WTC11 (cell line): ENCODE results near the gene SNX2. TPM values are rescaled to one million over a fixed set of nuclear protein-coding genes. Genes with fewer than 3 reads are reported as not detected.

ENCODE experiments used
- ATAC-seq: fragments of 200-7000 bp; cut with Tn5 transposase; 2 replicates; pipeline ENCODE4 v1.10.0; 2021; ENCODE audit warnings: mild to moderate bottlenecking, moderate library complexity
- CTCF ChIA-PET: fragments of 300-600 bp; sonication (Branson Sonifier 250); formaldehyde crosslinking; loops from one replicate; lab custom pipeline; 2021; ENCODE audit warnings: antibody characterized with exemption; lab: Charles Lee
- POLR2A ChIA-PET: fragments of 350-600 bp; sonication (Branson Sonifier 250); formaldehyde crosslinking; loops from one replicate; lab custom pipeline; 2021; ENCODE audit warnings: antibody characterized with exemption; lab: Charles Lee
- DNase-seq: peaks from one replicate; pipeline ENCODE4 v3.0.0; 2021; ENCODE audit warnings: low spot score
- H3K27ac Mint-ChIP-seq: 2 replicates; pipeline ENCODE4 v1.8.0; 2021; ENCODE audit warnings: mixed read lengths
- H3K27me3 Mint-ChIP-seq: 2 replicates; pipeline ENCODE4 v1.8.0; 2021; ENCODE audit warnings: low read depth, mild to moderate bottlenecking, moderate library complexity, mixed read lengths
- H3K36me3 Mint-ChIP-seq: 2 replicates; pipeline ENCODE4 v1.8.0; 2021; ENCODE audit warnings: mixed read lengths
- H3K4me1 Mint-ChIP-seq: 2 replicates; pipeline ENCODE4 v1.8.0; 2022; ENCODE audit warnings: mixed read lengths
- H3K4me3 Mint-ChIP-seq: 2 replicates; pipeline ENCODE4 v1.8.0; 2021; ENCODE audit warnings: mild to moderate bottlenecking, moderate library complexity, mixed read lengths
- H3K9me3 Mint-ChIP-seq: 2 replicates; pipeline ENCODE4 v1.8.0; 2021; ENCODE audit warnings: mixed read lengths
- ATF1 ChIP-seq: sonication (generic); formaldehyde crosslinking; IDR thresholded peaks from 2 replicates; pipeline ENCODE4 v1.8.1; 2023; ENCODE audit warnings: mild to moderate bottlenecking, moderate library complexity, missing genetic modification reagents
- CREM ChIP-seq: sonication (generic); formaldehyde crosslinking; IDR thresholded peaks from 2 replicates; pipeline ENCODE4 v1.8.1; 2022; ENCODE audit warnings: mild to moderate bottlenecking, missing genetic modification reagents, moderate library complexity
- EMX1 ChIP-seq: fragments of 250-450 bp; sonication (Bioruptor Pico); IDR thresholded peaks from 2 replicates; pipeline ENCODE4 v1.8.0; 2021; ENCODE audit warnings: mild to moderate bottlenecking
- ESRRA ChIP-seq: sonication (generic); formaldehyde crosslinking; IDR thresholded peaks from 2 replicates; pipeline ENCODE4 v1.8.1; 2022; ENCODE audit warnings: mild to moderate bottlenecking, missing genetic modification reagents, borderline replicate concordance
- NFATC4 ChIP-seq: fragments of 250-450 bp; sonication (Bioruptor Pico); IDR thresholded peaks from 2 replicates; pipeline ENCODE4 v1.9.0; 2021; ENCODE audit warnings: mild to moderate bottlenecking
- PRRX2 ChIP-seq: fragments of 250-450 bp; sonication (Bioruptor Pico); IDR thresholded peaks from 2 replicates; pipeline ENCODE4 v1.8.0; 2021; ENCODE audit warnings: mild to moderate bottlenecking
- TCF7 ChIP-seq: sonication (generic); formaldehyde crosslinking; IDR thresholded peaks from 2 replicates; pipeline ENCODE4 v1.8.0; 2022; ENCODE audit warnings: mild to moderate bottlenecking, low read depth, missing genetic modification reagents, moderate library complexity
- TEAD4 ChIP-seq: sonication (generic); formaldehyde crosslinking; IDR thresholded peaks from 2 replicates; pipeline ENCODE4 v1.8.0; 2022; ENCODE audit warnings: mild to moderate bottlenecking, missing genetic modification reagents
- TP53 ChIP-seq: sonication (generic); formaldehyde crosslinking; IDR thresholded peaks from 2 replicates; pipeline ENCODE4 v1.8.1; 2023; ENCODE audit warnings: mild to moderate bottlenecking, missing genetic modification reagents
- ZNF121 ChIP-seq: sonication (generic); formaldehyde crosslinking; IDR thresholded peaks from 2 replicates; pipeline ENCODE4 v1.8.0; 2023; ENCODE audit warnings: missing genetic modification reagents
- ZNF138 ChIP-seq: sonication (generic); formaldehyde crosslinking; conservative IDR thresholded peaks from 2 replicates; pipeline ENCODE4 v1.8.1; 2022; ENCODE audit warnings: mild to moderate bottlenecking, moderate library complexity, missing genetic modification reagents
- ZNF416 ChIP-seq: fragments of 250-450 bp; sonication (Bioruptor Pico); IDR thresholded peaks from 2 replicates; pipeline ENCODE4 v1.9.0; 2021; ENCODE audit warnings: mild to moderate bottlenecking, inconsistent platforms
- ZNF423 ChIP-seq: fragments of 250-450 bp; sonication (Bioruptor Pico); IDR thresholded peaks from 2 replicates; pipeline ENCODE4 v2.1.2; 2022; ENCODE audit warnings: mild to moderate bottlenecking, moderate library complexity
- ZNF671 ChIP-seq: fragments of 250-450 bp; sonication (Bioruptor Pico); IDR thresholded peaks from 2 replicates; pipeline ENCODE4 v1.8.0; 2021; ENCODE audit warnings: mild to moderate bottlenecking
- total RNA-seq: library from RNA; stranded (reverse); gene quantifications from 3 replicates; pipeline ENCODE4 v1.2.3, GENCODE V29; 2021
- TF ChIP-seq, protein P1 (sequence below): sonication (generic); formaldehyde crosslinking; IDR thresholded peaks from 2 replicates; pipeline ENCODE4 v1.8.1; 2023; ENCODE audit warnings: mild to moderate bottlenecking, missing genetic modification reagents
- TF ChIP-seq, protein P2 (sequence below): sonication (generic); formaldehyde crosslinking; IDR thresholded peaks from 2 replicates; pipeline ENCODE4 v1.8.1; 2023; ENCODE audit warnings: mild to moderate bottlenecking, missing genetic modification reagents, moderate library complexity
- TF ChIP-seq, protein P3 (sequence below): sonication (generic); formaldehyde crosslinking; IDR thresholded peaks from 2 replicates; pipeline ENCODE4 v1.8.0; 2022; ENCODE audit warnings: missing genetic modification reagents
- TF ChIP-seq, protein P4 (sequence below): sonication (generic); formaldehyde crosslinking; IDR thresholded peaks from 2 replicates; pipeline ENCODE4 v1.8.1; 2023; ENCODE audit warnings: mild to moderate bottlenecking, missing genetic modification reagents, borderline replicate concordance
- TF ChIP-seq, protein P5 (sequence below): sonication (generic); formaldehyde crosslinking; IDR thresholded peaks from 2 replicates; pipeline ENCODE4 v1.8.1; 2022; ENCODE audit warnings: mild to moderate bottlenecking, moderate library complexity, missing genetic modification reagents
- TF ChIP-seq, protein P6 (sequence below): sonication (generic); formaldehyde crosslinking; IDR thresholded peaks from 2 replicates; pipeline ENCODE4 v1.8.0; 2023; ENCODE audit warnings: missing genetic modification reagents

SNX2 gene
- total RNA-seq, 1 experiment from 2014 or later = 63.7 TPM

DNA sequence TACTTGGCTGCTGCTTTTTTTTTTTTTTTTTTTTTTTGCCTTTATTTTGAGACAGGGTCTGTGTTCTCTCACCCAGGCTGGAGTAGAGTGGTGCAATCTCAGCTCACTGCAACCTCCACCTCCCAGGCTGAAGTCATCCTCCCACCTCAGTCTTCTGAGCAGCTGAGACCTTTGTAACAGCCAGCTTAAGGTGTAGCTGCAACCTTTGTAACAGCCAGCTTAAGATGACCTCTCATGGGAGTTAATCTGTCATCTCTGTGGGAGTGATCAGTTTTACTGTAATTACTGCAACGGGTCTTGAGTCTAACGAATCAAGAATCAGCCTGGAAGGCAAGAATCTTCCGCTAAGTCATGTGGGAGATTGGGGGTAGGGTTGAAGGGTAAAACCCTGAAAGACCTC, 31.6 kb upstream of the SNX2 start (continued):
- TF ChIP-seq, protein P1, sequence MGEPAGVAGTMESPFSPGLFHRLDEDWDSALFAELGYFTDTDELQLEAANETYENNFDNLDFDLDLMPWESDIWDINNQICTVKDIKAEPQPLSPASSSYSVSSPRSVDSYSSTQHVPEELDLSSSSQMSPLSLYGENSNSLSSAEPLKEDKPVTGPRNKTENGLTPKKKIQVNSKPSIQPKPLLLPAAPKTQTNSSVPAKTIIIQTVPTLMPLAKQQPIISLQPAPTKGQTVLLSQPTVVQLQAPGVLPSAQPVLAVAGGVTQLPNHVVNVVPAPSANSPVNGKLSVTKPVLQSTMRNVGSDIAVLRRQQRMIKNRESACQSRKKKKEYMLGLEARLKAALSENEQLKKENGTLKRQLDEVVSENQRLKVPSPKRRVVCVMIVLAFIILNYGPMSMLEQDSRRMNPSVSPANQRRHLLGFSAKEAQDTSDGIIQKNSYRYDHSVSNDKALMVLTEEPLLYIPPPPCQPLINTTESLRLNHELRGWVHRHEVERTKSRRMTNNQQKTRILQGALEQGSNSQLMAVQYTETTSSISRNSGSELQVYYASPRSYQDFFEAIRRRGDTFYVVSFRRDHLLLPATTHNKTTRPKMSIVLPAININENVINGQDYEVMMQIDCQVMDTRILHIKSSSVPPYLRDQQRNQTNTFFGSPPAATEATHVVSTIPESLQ (CRISPR knock-in tag) = no peak
- TF ChIP-seq PRRX2 (CRISPR knock-in tag) = no peak
- no peak for TF ChIP-seq ZNF416 (CRISPR knock-in tag)
- TF ChIP-seq, protein P2, sequence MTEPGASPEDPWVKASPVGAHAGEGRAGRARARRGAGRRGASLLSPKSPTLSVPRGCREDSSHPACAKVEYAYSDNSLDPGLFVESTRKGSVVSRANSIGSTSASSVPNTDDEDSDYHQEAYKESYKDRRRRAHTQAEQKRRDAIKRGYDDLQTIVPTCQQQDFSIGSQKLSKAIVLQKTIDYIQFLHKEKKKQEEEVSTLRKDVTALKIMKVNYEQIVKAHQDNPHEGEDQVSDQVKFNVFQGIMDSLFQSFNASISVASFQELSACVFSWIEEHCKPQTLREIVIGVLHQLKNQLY = no peak

DNA sequence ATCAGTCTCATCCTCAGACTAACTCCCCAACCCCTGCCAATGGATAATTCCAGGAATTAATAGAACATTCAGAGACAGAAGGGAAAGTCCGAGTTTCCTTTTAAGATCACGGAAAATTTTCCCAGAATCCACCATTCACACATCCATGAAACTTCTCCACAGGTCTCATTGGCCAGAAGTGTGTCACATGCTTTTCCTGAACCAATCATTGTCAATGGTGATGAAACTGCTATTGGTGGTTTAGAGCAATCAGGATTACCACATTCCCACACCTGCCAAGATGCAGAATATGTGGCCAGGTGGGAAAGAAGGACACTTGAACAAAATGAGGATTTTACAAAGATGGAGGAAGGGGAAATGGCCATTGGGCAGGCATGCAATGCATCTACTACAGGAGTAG, 29.3 kb upstream of the SNX2 start:
- Mint-ChIP-seq H3K4me3 (no peak overlapping the region), H3K27ac (no peak overlapping the region), H3K27me3 (no peaks in the 10 kb centered on the region), H3K36me3 (no peaks in the 10 kb centered on the region), H3K4me1 (no peaks in the 10 kb centered on the region), H3K9me3 (no peaks in the 10 kb centered on the region)
- DNase-seq (no peak), ATAC-seq (no peak)
- ChIA-PET POLR2A (no interaction called here), CTCF (no interaction called here)
- TF ChIP-seq EMX1 (CRISPR knock-in tag) (no peak), TP53 (CRISPR knock-in tag) (no peak)
- TF ChIP-seq, protein P3, sequence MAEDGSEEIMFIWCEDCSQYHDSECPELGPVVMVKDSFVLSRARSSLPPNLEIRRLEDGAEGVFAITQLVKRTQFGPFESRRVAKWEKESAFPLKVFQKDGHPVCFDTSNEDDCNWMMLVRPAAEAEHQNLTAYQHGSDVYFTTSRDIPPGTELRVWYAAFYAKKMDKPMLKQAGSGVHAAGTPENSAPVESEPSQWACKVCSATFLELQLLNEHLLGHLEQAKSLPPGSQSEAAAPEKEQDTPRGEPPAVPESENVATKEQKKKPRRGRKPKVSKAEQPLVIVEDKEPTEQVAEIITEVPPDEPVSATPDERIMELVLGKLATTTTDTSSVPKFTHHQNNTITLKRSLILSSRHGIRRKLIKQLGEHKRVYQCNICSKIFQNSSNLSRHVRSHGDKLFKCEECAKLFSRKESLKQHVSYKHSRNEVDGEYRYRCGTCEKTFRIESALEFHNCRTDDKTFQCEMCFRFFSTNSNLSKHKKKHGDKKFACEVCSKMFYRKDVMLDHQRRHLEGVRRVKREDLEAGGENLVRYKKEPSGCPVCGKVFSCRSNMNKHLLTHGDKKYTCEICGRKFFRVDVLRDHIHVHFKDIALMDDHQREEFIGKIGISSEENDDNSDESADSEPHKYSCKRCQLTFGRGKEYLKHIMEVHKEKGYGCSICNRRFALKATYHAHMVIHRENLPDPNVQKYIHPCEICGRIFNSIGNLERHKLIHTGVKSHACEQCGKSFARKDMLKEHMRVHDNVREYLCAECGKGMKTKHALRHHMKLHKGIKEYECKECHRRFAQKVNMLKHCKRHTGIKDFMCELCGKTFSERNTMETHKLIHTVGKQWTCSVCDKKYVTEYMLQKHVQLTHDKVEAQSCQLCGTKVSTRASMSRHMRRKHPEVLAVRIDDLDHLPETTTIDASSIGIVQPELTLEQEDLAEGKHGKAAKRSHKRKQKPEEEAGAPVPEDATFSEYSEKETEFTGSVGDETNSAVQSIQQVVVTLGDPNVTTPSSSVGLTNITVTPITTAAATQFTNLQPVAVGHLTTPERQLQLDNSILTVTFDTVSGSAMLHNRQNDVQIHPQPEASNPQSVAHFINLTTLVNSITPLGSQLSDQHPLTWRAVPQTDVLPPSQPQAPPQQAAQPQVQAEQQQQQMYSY (CRISPR knock-in tag) = no peak

DNA sequence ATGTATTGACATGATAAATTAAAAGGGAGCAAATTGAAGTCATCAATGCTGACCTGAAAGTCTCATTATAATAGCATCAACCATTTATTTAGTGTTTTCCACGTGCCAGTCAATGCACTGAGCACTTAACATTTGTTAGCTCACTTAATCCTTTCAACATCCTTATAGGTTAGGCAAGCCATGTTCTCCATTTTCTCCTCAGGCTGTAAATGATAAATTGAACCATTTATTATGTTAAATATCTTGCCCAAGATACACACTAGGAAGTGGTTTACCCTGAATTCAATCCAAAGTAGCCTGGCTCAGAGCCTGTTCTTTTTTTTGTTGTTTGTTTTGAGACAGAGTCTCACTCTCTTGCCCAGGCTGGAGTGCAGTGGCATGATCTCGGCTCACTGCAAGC, 25.0 kb upstream of the SNX2 start:
- no peak overlapping the region for H3K27ac Mint-ChIP-seq
- ChIA-PET CTCF (no interaction called here), POLR2A (no interaction called here)
- H3K27me3 Mint-ChIP-seq = no peaks in the 10 kb centered on the region
- H3K9me3 Mint-ChIP-seq = no peaks in the 10 kb centered on the region
- no peak for ATAC-seq
- peaks cover 9% of the 10 kb centered on the region for H3K4me1 Mint-ChIP-seq
- no peak overlapping the region for H3K4me3 Mint-ChIP-seq
- H3K36me3 Mint-ChIP-seq = no peaks in the 10 kb centered on the region
- DNase-seq = no peak
- TF ChIP-seq, protein P4, sequence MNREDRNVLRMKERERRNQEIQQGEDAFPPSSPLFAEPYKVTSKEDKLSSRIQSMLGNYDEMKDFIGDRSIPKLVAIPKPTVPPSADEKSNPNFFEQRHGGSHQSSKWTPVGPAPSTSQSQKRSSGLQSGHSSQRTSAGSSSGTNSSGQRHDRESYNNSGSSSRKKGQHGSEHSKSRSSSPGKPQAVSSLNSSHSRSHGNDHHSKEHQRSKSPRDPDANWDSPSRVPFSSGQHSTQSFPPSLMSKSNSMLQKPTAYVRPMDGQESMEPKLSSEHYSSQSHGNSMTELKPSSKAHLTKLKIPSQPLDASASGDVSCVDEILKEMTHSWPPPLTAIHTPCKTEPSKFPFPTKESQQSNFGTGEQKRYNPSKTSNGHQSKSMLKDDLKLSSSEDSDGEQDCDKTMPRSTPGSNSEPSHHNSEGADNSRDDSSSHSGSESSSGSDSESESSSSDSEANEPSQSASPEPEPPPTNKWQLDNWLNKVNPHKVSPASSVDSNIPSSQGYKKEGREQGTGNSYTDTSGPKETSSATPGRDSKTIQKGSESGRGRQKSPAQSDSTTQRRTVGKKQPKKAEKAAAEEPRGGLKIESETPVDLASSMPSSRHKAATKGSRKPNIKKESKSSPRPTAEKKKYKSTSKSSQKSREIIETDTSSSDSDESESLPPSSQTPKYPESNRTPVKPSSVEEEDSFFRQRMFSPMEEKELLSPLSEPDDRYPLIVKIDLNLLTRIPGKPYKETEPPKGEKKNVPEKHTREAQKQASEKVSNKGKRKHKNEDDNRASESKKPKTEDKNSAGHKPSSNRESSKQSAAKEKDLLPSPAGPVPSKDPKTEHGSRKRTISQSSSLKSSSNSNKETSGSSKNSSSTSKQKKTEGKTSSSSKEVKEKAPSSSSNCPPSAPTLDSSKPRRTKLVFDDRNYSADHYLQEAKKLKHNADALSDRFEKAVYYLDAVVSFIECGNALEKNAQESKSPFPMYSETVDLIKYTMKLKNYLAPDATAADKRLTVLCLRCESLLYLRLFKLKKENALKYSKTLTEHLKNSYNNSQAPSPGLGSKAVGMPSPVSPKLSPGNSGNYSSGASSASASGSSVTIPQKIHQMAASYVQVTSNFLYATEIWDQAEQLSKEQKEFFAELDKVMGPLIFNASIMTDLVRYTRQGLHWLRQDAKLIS = no peak
- TF ChIP-seq TP53 (CRISPR knock-in tag) (no peak), ZNF671 (CRISPR knock-in tag) (no peak), TEAD4 (no peak), CREM (CRISPR knock-in tag) (no peak), ESRRA (CRISPR knock-in tag) (no peak), ATF1 (no peak), NFATC4 (CRISPR knock-in tag) (no peak), ZNF138 (CRISPR knock-in tag) (no peak), ZNF121 (CRISPR knock-in tag) (no peak), ZNF423 (CRISPR knock-in tag) (no peak), TCF7 (no peak)
- TF ChIP-seq, protein P5, sequence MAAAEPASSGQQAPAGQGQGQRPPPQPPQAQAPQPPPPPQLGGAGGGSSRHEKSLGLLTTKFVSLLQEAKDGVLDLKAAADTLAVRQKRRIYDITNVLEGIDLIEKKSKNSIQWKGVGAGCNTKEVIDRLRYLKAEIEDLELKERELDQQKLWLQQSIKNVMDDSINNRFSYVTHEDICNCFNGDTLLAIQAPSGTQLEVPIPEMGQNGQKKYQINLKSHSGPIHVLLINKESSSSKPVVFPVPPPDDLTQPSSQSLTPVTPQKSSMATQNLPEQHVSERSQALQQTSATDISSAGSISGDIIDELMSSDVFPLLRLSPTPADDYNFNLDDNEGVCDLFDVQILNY (CRISPR knock-in tag) = no peak
- TF ChIP-seq, protein P6, sequence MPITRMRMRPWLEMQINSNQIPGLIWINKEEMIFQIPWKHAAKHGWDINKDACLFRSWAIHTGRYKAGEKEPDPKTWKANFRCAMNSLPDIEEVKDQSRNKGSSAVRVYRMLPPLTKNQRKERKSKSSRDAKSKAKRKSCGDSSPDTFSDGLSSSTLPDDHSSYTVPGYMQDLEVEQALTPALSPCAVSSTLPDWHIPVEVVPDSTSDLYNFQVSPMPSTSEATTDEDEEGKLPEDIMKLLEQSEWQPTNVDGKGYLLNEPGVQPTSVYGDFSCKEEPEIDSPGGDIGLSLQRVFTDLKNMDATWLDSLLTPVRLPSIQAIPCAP = no peak
